ENCODE measurements around the gene PIGQ. TPM values are rescaled to one million over a fixed set of nuclear protein-coding genes. Genes with fewer than 3 reads are reported as not detected.

PIGQ gene
- total RNA-seq (12.2 TPM), polyA plus RNA-seq (ENCODE audit: insufficient read depth in 1 of 8, insufficient read length in 8 of 8, low replicate concordance in 1 of 8) (10 to 100 TPM; 14.1 to 23.2 (median 19.2) TPM)
- long read RNA-seq, donor 1, partial matches to known transcripts = 0 of 9 reads
- long read RNA-seq, donor 1, other reads (novel, unspliced or antisense) = 0 of 9 reads
- long read RNA-seq, donor 2 = 0 reads
- long read RNA-seq, donor 3, transcript PIGQ-203 (11 exons, 3,006 nt) = major isoform, 5 of 9 reads
- long read RNA-seq, donor 3, partial matches to known transcripts = 0 of 9 reads
- long read RNA-seq, donor 3, other reads (novel, unspliced or antisense) = 0 of 9 reads
- long read RNA-seq, donor 4, partial matches to known transcripts = 0 of 4 reads
- long read RNA-seq, donor 4, other reads (novel, unspliced or antisense) = 0 of 4 reads
- long read RNA-seq, donor 5, transcript PIGQ-203 (11 exons, 3,006 nt) = major isoform, 6 of 14 reads
- long read RNA-seq, donor 5, transcript PIGQ-216 (1 exons, 1,046 nt) = major isoform, 6 of 14 reads
- long read RNA-seq, donor 5, partial matches to known transcripts = 0 of 14 reads
- long read RNA-seq, donor 5, other reads (novel, unspliced or antisense) = 0 of 14 reads
- long read RNA-seq, donor 6, transcript PIGQ-216 (1 exons, 1,046 nt) = major isoform, 8 of 11 reads
- long read RNA-seq, donor 6, partial matches to known transcripts = 0 of 11 reads
- long read RNA-seq, donor 6, other reads (novel, unspliced or antisense) = 0 of 11 reads
- long read RNA-seq, donor 7, transcript PIGQ-203 (11 exons, 3,006 nt) = minor isoform, 5 of 17 reads
- long read RNA-seq, donor 7, transcript PIGQ-216 (1 exons, 1,046 nt) = major isoform, 7 of 17 reads
- long read RNA-seq, donor 7, partial matches to known transcripts = 0 of 17 reads
- long read RNA-seq, donor 7, other reads (novel, unspliced or antisense) = 0 of 17 reads
- long read RNA-seq, donor 8, partial matches to known transcripts = 0 of 5 reads
- long read RNA-seq, donor 8, other reads (novel, unspliced or antisense) = 0 of 5 reads
- long read RNA-seq, donor 9, transcript PIGQ-216 (1 exons, 1,046 nt) = major isoform, 5 of 9 reads
- long read RNA-seq, donor 9, partial matches to known transcripts = 0 of 9 reads
- long read RNA-seq, donor 9, other reads (novel, unspliced or antisense) = 0 of 9 reads
- long read RNA-seq, donor 10, transcript PIGQ-216 (1 exons, 1,046 nt) = major isoform, 7 of 12 reads
- long read RNA-seq, donor 10, partial matches to known transcripts = 0 of 12 reads
- long read RNA-seq, donor 10, other reads (novel, unspliced or antisense) = 0 of 12 reads
- long read RNA-seq, donor 11, partial matches to known transcripts = 0 of 5 reads
- long read RNA-seq, donor 11, other reads (novel, unspliced or antisense) = 0 of 5 reads

- Histone ChIP-seq H3K9me3 (replicated peaks; ENCODE audit: control insufficient read depth, low read depth, low read length) (no peaks in the 10 kb centered on the region), H3K4me1 (ENCODE audit: control insufficient read depth, insufficient read depth, low read length) (peaks cover 54% of the 10 kb centered on the region), H3K27ac (ENCODE audit: low read length) (peak within 1 kb of the TSS; percentile 82), H3K27me3 (ENCODE audit: control insufficient read depth, insufficient read depth, low read length) (no peaks in the 10 kb centered on the region), H3K4me3 (ENCODE audit: low read length) (peak within 1 kb of the TSS; percentile 58), H3K36me3 (ENCODE audit: control insufficient read depth, insufficient read depth, low read length) (peaks cover 10% of the 10 kb centered on the region)
- WGBS (ENCODE audit: insufficient coverage) = under 1% methylated on average over 81 of the region's 87 CpGs
- peak; percentile 77 for DNase-seq
Observed at GRCh38 chr16:569445-570254, at the start of gene PIGQ. PIGQ (plus strand) TSS chr16:569968; CDS start chr16:574075, 4,107 bp downstream.

GRCh38 chr16:520847-521246 lies 48.9 kb upstream of the PIGQ start:
- Histone ChIP-seq H3K4me1 (ENCODE audit: control insufficient read depth, insufficient read depth, low read length) (peaks cover 6% of the 10 kb centered on the region), H3K27me3 (ENCODE audit: control insufficient read depth, insufficient read depth, low read length) (no peaks in the 10 kb centered on the region), H3K9me3 (replicated peaks; ENCODE audit: control insufficient read depth, low read depth, low read length) (no peaks in the 10 kb centered on the region), H3K4me3 (ENCODE audit: low read length) (no peak overlapping the region), H3K27ac (ENCODE audit: low read length) (no peak overlapping the region), H3K36me3 (ENCODE audit: control insufficient read depth, insufficient read depth, low read length) (peaks cover 46% of the 10 kb centered on the region)
- 87% methylated on average over 12 of the region's 13 CpGs for WGBS (ENCODE audit: insufficient coverage)
- DNase-seq = no peak

GRCh38 chr16:521381-522210 lies 48.2 kb upstream of the PIGQ start:
- Histone ChIP-seq H3K27ac (ENCODE audit: low read length) (no peak overlapping the region), H3K36me3 (ENCODE audit: control insufficient read depth, insufficient read depth, low read length) (peaks cover 40% of the 10 kb centered on the region), H3K9me3 (replicated peaks; ENCODE audit: control insufficient read depth, low read depth, low read length) (no peaks in the 10 kb centered on the region), H3K27me3 (ENCODE audit: control insufficient read depth, insufficient read depth, low read length) (no peaks in the 10 kb centered on the region), H3K4me1 (ENCODE audit: control insufficient read depth, insufficient read depth, low read length) (peaks cover 14% of the 10 kb centered on the region), H3K4me3 (ENCODE audit: low read length) (no peak overlapping the region)
- no peak for DNase-seq
- WGBS (ENCODE audit: insufficient coverage) = 63% methylated on average over 14 of the region's 34 CpGs

- DNase-seq = no peak
- Histone ChIP-seq H3K27ac (ENCODE audit: low read length) (no peak overlapping the region), H3K4me3 (ENCODE audit: low read length) (no peak overlapping the region), H3K4me1 (ENCODE audit: control insufficient read depth, insufficient read depth, low read length) (peaks cover 16% of the 10 kb centered on the region), H3K36me3 (ENCODE audit: control insufficient read depth, insufficient read depth, low read length) (peaks cover 40% of the 10 kb centered on the region), H3K27me3 (ENCODE audit: control insufficient read depth, insufficient read depth, low read length) (no peaks in the 10 kb centered on the region), H3K9me3 (replicated peaks; ENCODE audit: control insufficient read depth, low read depth, low read length) (no peaks in the 10 kb centered on the region)
- 62% methylated on average over 16 of the region's 23 CpGs for WGBS (ENCODE audit: insufficient coverage)
Observed at GRCh38 chr16:522320-523096, 47.3 kb upstream of the PIGQ start.

GRCh38 chr16:523097-523741 lies 46.5 kb upstream of the PIGQ start:
- peaks cover 40% of the 10 kb centered on the region for H3K36me3 ChIP-seq (ENCODE audit: control insufficient read depth, insufficient read depth, low read length)
- no peak overlapping the region for H3K27ac ChIP-seq (ENCODE audit: low read length)
- no peaks in the 10 kb centered on the region for H3K27me3 ChIP-seq (ENCODE audit: control insufficient read depth, insufficient read depth, low read length)
- H3K4me3 ChIP-seq (ENCODE audit: low read length) = no peak overlapping the region
- no peak for DNase-seq
- peaks cover 17% of the 10 kb centered on the region for H3K4me1 ChIP-seq (ENCODE audit: control insufficient read depth, insufficient read depth, low read length)
- no peaks in the 10 kb centered on the region for H3K9me3 ChIP-seq (replicated peaks; ENCODE audit: control insufficient read depth, low read depth, low read length)
- WGBS (ENCODE audit: insufficient coverage) = 91% methylated on average over 20 of the region's 22 CpGs

- Histone ChIP-seq H3K4me3 (ENCODE audit: low read length) (no peak overlapping the region), H3K36me3 (ENCODE audit: control insufficient read depth, insufficient read depth, low read length) (peaks cover 32% of the 10 kb centered on the region), H3K27me3 (ENCODE audit: control insufficient read depth, insufficient read depth, low read length) (no peaks in the 10 kb centered on the region), H3K27ac (ENCODE audit: low read length) (no peak overlapping the region), H3K4me1 (ENCODE audit: control insufficient read depth, insufficient read depth, low read length) (peaks cover 29% of the 10 kb centered on the region), H3K9me3 (replicated peaks; ENCODE audit: control insufficient read depth, low read depth, low read length) (no peaks in the 10 kb centered on the region)
- no peak for DNase-seq
- WGBS (ENCODE audit: insufficient coverage) = 77% methylated on average over 21 of the region's 24 CpGs
Observed at GRCh38 chr16:524274-525040, 45.3 kb upstream of the PIGQ start.

- no peak for DNase-seq
- H3K27ac ChIP-seq (ENCODE audit: low read length) = no peak overlapping the region
Observed at GRCh38 chr16:525123-525519, 44.6 kb upstream of the PIGQ start.

More at GRCh38 chr16:525123-525519, 44.6 kb upstream of the PIGQ start:
- H3K4me1 ChIP-seq (ENCODE audit: control insufficient read depth, insufficient read depth, low read length) = peaks cover 36% of the 10 kb centered on the region
- no peak overlapping the region for H3K4me3 ChIP-seq (ENCODE audit: low read length)
- H3K27me3 ChIP-seq (ENCODE audit: control insufficient read depth, insufficient read depth, low read length) = no peaks in the 10 kb centered on the region
- H3K9me3 ChIP-seq (replicated peaks; ENCODE audit: control insufficient read depth, low read depth, low read length) = no peaks in the 10 kb centered on the region
- H3K36me3 ChIP-seq (ENCODE audit: control insufficient read depth, insufficient read depth, low read length) = peaks cover 32% of the 10 kb centered on the region
- WGBS (ENCODE audit: insufficient coverage) = 97% methylated on average over 3 of the region's 8 CpGs
